ENCODE data around the gene COA7. TPM values are rescaled to one million over a fixed set of nuclear protein-coding genes. Genes with fewer than 3 reads are reported as not detected.

COA7 gene
- polyA plus RNA-seq, 3 donors, result 4.8 to 8.5 (median 6.2) TPM

DNA sequence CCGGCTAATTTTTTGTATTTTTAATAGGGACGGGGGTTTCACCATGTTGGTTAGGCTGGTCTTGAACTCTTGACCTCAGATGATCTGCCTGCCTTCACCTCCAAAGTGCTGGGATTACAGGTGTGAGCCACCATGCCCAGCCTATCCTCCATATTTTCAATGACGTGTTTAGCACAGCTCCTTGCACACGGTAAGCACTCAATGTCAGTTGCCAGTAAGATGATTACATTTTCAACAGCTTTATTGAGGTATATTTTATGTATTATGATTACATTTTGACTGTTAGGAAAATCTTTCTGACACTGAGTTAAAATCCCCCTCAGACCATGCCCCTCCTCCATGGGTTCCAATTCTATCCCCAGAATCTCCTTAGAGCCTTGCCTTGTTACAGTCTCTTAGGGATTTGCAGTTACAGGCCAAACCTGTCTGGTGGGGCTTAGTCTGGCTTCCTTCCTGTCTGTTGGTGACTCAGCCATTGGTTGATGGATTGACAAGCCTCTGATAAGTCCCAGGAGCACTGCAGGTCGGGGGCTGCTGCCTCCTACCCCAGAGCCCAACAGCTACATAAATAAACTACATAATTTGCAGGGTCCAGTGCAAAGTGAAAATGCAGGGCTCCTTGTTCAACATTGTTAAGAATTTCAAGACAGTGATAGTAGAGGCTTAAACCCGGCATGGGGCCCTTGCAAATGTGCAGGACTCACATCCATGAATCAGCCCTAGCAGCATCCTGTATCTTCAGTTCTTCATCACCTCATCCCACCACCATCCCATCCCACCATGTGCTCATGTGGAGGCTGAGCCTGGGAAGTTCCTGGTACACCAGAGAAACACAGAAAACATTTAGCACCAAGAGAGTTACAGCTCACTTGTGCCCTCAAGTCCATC is 23.4 kb downstream of the COA7 start:
- peaks cover 10 to 16% of the 10 kb centered on the region in 2 donors for H3K4me1 ChIP-seq (ENCODE audit: control insufficient read depth in 1 of 2, insufficient read depth in 2 of 2, low read length in 2 of 2)
- H3K36me3 ChIP-seq (replicated peaks in 1 of 2; ENCODE audit: control insufficient read depth in 1 of 2, insufficient read depth in 2 of 2, low read length in 2 of 2), result no peaks in the 10 kb centered on the region
- no peak overlapping the region for H2AFZ ChIP-seq (ENCODE audit: insufficient read depth, low read depth, low read length, poor library complexity, severe bottlenecking)
- Mint-ChIP-seq H3K9me3 (no peaks in the 10 kb centered on the region), H3K4me1 (peaks cover 24% of the 10 kb centered on the region), H3K27me3 (ENCODE audit: low read depth in 3 of 3) (no peaks in the 10 kb centered on the region), H3K36me3 (no peaks in the 10 kb centered on the region), H3K4me3 (no peak overlapping the region), H3K27ac (no peak overlapping the region)
- no peaks in the 10 kb centered on the region for H3K9me3 ChIP-seq (replicated peaks in 1 of 2; ENCODE audit: control insufficient read depth in 1 of 2, insufficient read depth in 1 of 2, low read length in 2 of 2)
- H4K20me1 ChIP-seq (ENCODE audit: insufficient read depth, low read length), result no peaks in the 10 kb centered on the region
- H3K4me2 ChIP-seq (replicated peaks; ENCODE audit: extremely low read depth, low read length, poor library complexity, severe bottlenecking), result no peak overlapping the region
- H3K79me2 ChIP-seq (ENCODE audit: insufficient read depth, low read length), result no peaks in the 10 kb centered on the region
- DNase-seq, result no peak
- intact Hi-C loops (cut with micrococcal nuclease), result no loop called here
- TF ChIP-seq, protein P1, sequence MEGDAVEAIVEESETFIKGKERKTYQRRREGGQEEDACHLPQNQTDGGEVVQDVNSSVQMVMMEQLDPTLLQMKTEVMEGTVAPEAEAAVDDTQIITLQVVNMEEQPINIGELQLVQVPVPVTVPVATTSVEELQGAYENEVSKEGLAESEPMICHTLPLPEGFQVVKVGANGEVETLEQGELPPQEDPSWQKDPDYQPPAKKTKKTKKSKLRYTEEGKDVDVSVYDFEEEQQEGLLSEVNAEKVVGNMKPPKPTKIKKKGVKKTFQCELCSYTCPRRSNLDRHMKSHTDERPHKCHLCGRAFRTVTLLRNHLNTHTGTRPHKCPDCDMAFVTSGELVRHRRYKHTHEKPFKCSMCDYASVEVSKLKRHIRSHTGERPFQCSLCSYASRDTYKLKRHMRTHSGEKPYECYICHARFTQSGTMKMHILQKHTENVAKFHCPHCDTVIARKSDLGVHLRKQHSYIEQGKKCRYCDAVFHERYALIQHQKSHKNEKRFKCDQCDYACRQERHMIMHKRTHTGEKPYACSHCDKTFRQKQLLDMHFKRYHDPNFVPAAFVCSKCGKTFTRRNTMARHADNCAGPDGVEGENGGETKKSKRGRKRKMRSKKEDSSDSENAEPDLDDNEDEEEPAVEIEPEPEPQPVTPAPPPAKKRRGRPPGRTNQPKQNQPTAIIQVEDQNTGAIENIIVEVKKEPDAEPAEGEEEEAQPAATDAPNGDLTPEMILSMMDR (IDR thresholded peaks at IDR 0.05), result no peak
- no peak overlapping the region for H3K27ac ChIP-seq (ENCODE audit: low read depth in 1 of 2, low read length in 2 of 2)
- H3K9ac ChIP-seq (ENCODE audit: insufficient read depth, low read length, poor library complexity, severe bottlenecking), result no peak overlapping the region
- H3K27me3 ChIP-seq (ENCODE audit: control insufficient read depth in 2 of 2, insufficient read depth in 2 of 2, low read length in 2 of 2), result no peaks in the 10 kb centered on the region
- 86% methylated on average over 3 of the region's 6 CpGs for WGBS (ENCODE audit: insufficient coverage)
- no peak overlapping the region for H3K4me3 ChIP-seq (replicated peaks in 1 of 3; ENCODE audit: low read depth in 2 of 3, low read length in 3 of 3)

DNA sequence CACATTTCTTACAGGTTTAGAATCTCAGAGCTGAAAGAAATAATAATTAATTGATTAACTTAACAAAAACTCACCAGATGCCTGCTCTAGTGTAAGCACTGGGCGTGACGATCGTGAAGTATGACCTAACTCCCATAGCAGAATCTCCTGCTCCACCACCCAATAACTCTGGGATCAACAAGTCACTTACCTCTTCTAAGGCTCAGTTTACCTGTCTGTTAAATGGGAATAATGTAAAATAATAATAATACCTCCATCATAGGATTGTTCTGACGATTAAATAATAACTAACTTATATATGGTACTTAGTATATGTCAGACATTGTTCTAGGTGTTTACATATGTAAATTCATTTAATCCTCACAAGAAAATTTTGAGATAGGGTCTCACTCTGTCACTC is 24.6 kb downstream of the COA7 start:
- Mint-ChIP-seq H3K9me3 (no peaks in the 10 kb centered on the region), H3K4me3 (no peak overlapping the region), H3K36me3 (no peaks in the 10 kb centered on the region), H3K4me1 (peaks cover 24% of the 10 kb centered on the region), H3K27ac (no peak overlapping the region), H3K27me3 (ENCODE audit: low read depth in 3 of 3) (no peaks in the 10 kb centered on the region)
- no peaks in the 10 kb centered on the region for H3K27me3 ChIP-seq (ENCODE audit: control insufficient read depth in 2 of 2, insufficient read depth in 2 of 2, low read length in 2 of 2)
- H3K9ac ChIP-seq (ENCODE audit: insufficient read depth, low read length, poor library complexity, severe bottlenecking), result no peak overlapping the region
- no peak overlapping the region for H3K27ac ChIP-seq (ENCODE audit: low read depth in 1 of 2, low read length in 2 of 2)
- TF ChIP-seq, protein P1 (IDR thresholded peaks at IDR 0.05), result no peak
- no peak overlapping the region for H2AFZ ChIP-seq (ENCODE audit: insufficient read depth, low read depth, low read length, poor library complexity, severe bottlenecking)
- no peak for DNase-seq
- H4K20me1 ChIP-seq (ENCODE audit: insufficient read depth, low read length), result no peaks in the 10 kb centered on the region
- H3K4me1 ChIP-seq (ENCODE audit: control insufficient read depth in 1 of 2, insufficient read depth in 2 of 2, low read length in 2 of 2), result peaks cover 10 to 16% of the 10 kb centered on the region in 2 donors
- H3K4me3 ChIP-seq (replicated peaks in 1 of 3; ENCODE audit: low read depth in 2 of 3, low read length in 3 of 3), result no peak overlapping the region
- H3K4me2 ChIP-seq (replicated peaks; ENCODE audit: extremely low read depth, low read length, poor library complexity, severe bottlenecking), result no peak overlapping the region
- H3K36me3 ChIP-seq (replicated peaks in 1 of 2; ENCODE audit: control insufficient read depth in 1 of 2, insufficient read depth in 2 of 2, low read length in 2 of 2), result no peaks in the 10 kb centered on the region
- no peaks in the 10 kb centered on the region for H3K9me3 ChIP-seq (replicated peaks in 1 of 2; ENCODE audit: control insufficient read depth in 1 of 2, insufficient read depth in 1 of 2, low read length in 2 of 2)
- no peaks in the 10 kb centered on the region for H3K79me2 ChIP-seq (ENCODE audit: insufficient read depth, low read length)
- intact Hi-C loops (cut with micrococcal nuclease), result no loop called here
- WGBS (ENCODE audit: insufficient coverage), result no CpG with 5 or more reads among the region's 4 CpGs

Measured in CD14-positive monocyte (primary cell).